GM12878 (cell line): ENCODE results near the gene CHRNG. TPM values are rescaled to one million over a fixed set of nuclear protein-coding genes. Genes with fewer than 3 reads are reported as not detected.

Experiments used
- ATAC-seq: fragments of 200-7000 bp; cut with Tn5 transposase; 3 replicates; pipeline ENCODE4 v1.9.1; 2020; ENCODE audit warnings: mild to moderate bottlenecking, moderate library complexity
- BruUV-seq: library from RNA; stranded (reverse); fragments of 400-500 nt; replicated peaks from 2 replicates; lab custom pipeline; 2021; lab: Mats Ljungman, UMichigan
- CTCF ChIA-PET: fragments of 300-600 bp; sonication (Branson Sonifier 250); formaldehyde crosslinking; extraction: SDS; loops from one replicate; lab custom pipeline; 2021; ENCODE audit warnings: inconsistent platforms; lab: Yijun Ruan, JAX
- POLR2A ChIA-PET: fragments of 350-600 bp; formaldehyde crosslinking; extraction: SDS; loops from one replicate; lab custom pipeline; 2021; ENCODE audit warnings: inconsistent platforms; lab: Charles Lee
- RAD21 ChIA-PET: fragments of 300-600 bp; sonication (Branson Sonifier 250); formaldehyde crosslinking; loops from one replicate; lab custom pipeline; 2023; ENCODE audit warnings: antibody characterized with exemption; ENCODE audit not compliant: unreplicated experiment; lab: Charles Lee
- SMC1A ChIA-PET: fragments of 300-600 bp; sonication (Branson Sonifier 250); formaldehyde crosslinking; loops from one replicate; lab custom pipeline; 2023; ENCODE audit not compliant: unreplicated experiment, uncharacterized antibody; lab: Charles Lee
- DNase-seq: peaks from one replicate; pipeline ENCODE4 v3.0.0-alpha.2; 2011; ENCODE audit warnings: low read depth, low spot score
- FAIRE-seq: peaks from 3 replicates; lab custom pipeline; 2011; peaks lifted over from hg19 to GRCh38; lab: Jason Lieb, UNC
- H2AFZ ChIP-seq: 2 replicates; pipeline ENCODE4 v1.6.0; 2011; ENCODE audit warnings: low read depth, low read length, control low read depth; ENCODE audit not compliant: control insufficient read depth
- H3K27ac ChIP-seq: 2 replicates; pipeline ENCODE4 v1.5.1; 2011; ENCODE audit warnings: control low read depth; ENCODE audit not compliant: control insufficient read depth, insufficient read depth
- H3K27me3 ChIP-seq, 2 experiments: replicated peaks in 1 of 2; 2 replicates each; pipeline versions ENCODE4 v1.6.0 to v1.6.1; 2011; ENCODE audit warnings: low read length in 1 of 2; ENCODE audit not compliant: control insufficient read depth in 2 of 2, insufficient read depth in 2 of 2
- H3K36me3 ChIP-seq, 2 experiments: 2 replicates each; pipeline ENCODE4 v1.5.1; 2011; ENCODE audit warnings: low read length in 1 of 2; ENCODE audit not compliant: control insufficient read depth in 2 of 2, insufficient read depth in 2 of 2
- H3K4me1 ChIP-seq: 2 replicates; pipeline ENCODE4 v1.6.1; 2011; ENCODE audit warnings: mild to moderate bottlenecking, low read length, moderate library complexity, mixed read lengths; ENCODE audit not compliant: control insufficient read depth, insufficient read depth
- H3K4me2 ChIP-seq: 2 replicates; pipeline ENCODE4 v1.6.0; 2011; ENCODE audit warnings: control low read depth; ENCODE audit not compliant: control insufficient read depth, insufficient read depth
- H3K4me3 ChIP-seq: fragments of 200-600 bp; sonication (generic); 2 replicates; pipeline ENCODE4 v1.5.1; 2016
- H3K79me2 ChIP-seq: 2 replicates; pipeline ENCODE4 v1.6.0; 2011; ENCODE audit warnings: low read length; ENCODE audit not compliant: control insufficient read depth, insufficient read depth
- H3K9ac ChIP-seq: 2 replicates; pipeline ENCODE4 v1.8.0; 2011; ENCODE audit warnings: low read length, control low read depth, mixed read lengths; ENCODE audit not compliant: control insufficient read depth, insufficient read depth
- H3K9me3 ChIP-seq: replicated peaks from 3 replicates; pipeline ENCODE4 v1.5.1; 2011; ENCODE audit warnings: mild to moderate bottlenecking, low read length; ENCODE audit not compliant: control insufficient read depth, insufficient read depth
- H4K20me1 ChIP-seq: 2 replicates; pipeline ENCODE4 v1.6.0; 2011; ENCODE audit not compliant: control insufficient read depth, insufficient read depth
- EED ChIP-seq: sonication (generic); IDR thresholded peaks from 2 replicates; pipeline ENCODE4 v1.6.1; 2016; ENCODE audit warnings: antibody characterized with exemption, low read depth
- ELK1 ChIP-seq: IDR thresholded peaks from 2 replicates; pipeline ENCODE4 v1.6.1; 2012; ENCODE audit warnings: low read depth, low read length, improper control_type of control experiment
- HCFC1 ChIP-seq: fragments of 150-350 bp; IDR thresholded peaks from 2 replicates; pipeline ENCODE4 v1.6.1; 2014; ENCODE audit warnings: low read length
- KAT2A ChIP-seq: conservative IDR thresholded peaks from 2 replicates; pipeline ENCODE4 v1.6.1; 2011; ENCODE audit warnings: low read depth, low read length; ENCODE audit not compliant: control insufficient read depth
- MEF2A ChIP-seq: IDR thresholded peaks from 2 replicates; pipeline ENCODE4 v1.6.1; 2011; ENCODE audit warnings: low read depth, mild to moderate bottlenecking, low read length, moderate library complexity; ENCODE audit not compliant: insufficient read depth
- MTA2 ChIP-seq: fragments of 450-650 bp; IDR thresholded peaks from 2 replicates; pipeline ENCODE4 v1.6.1; 2016; ENCODE audit warnings: low read depth, mild to moderate bottlenecking, moderate library complexity
- NFXL1 ChIP-seq: fragments of 450-650 bp; IDR thresholded peaks from 2 replicates; pipeline ENCODE4 v1.6.1; 2017; ENCODE audit warnings: antibody characterized with exemption, mild to moderate bottlenecking, borderline replicate concordance
- NFYB ChIP-seq: IDR thresholded peaks from 2 replicates; pipeline ENCODE4 v1.6.1; 2011; ENCODE audit warnings: low read depth, mild to moderate bottlenecking, low read length, improper control_type of control experiment, moderate library complexity; ENCODE audit not compliant: insufficient read depth
- SMC3 ChIP-seq: IDR thresholded peaks from 2 replicates; pipeline ENCODE4 v1.6.1; 2011; ENCODE audit warnings: low read length, improper control_type of control experiment, borderline replicate concordance
- STAT1 ChIP-seq: fragments of 450-650 bp; conservative IDR thresholded peaks from 2 replicates; pipeline ENCODE4 v1.6.1; 2014; ENCODE audit warnings: antibody characterized with exemption, mild to moderate bottlenecking
- TCF12 ChIP-seq: IDR thresholded peaks from 2 replicates; pipeline ENCODE4 v1.6.1; 2011; ENCODE audit warnings: low read depth, mild to moderate bottlenecking, low read length
- ZNF217 ChIP-seq: fragments of 450-650 bp; IDR thresholded peaks from 2 replicates; pipeline ENCODE4 v1.6.1; 2017; ENCODE audit warnings: antibody characterized with exemption, mild to moderate bottlenecking
- WGBS: methylation state at CpG from one replicate; pipeline ENCODE4 v1.1.6; 2016; ENCODE audit warnings: low lambda C conversion rate; ENCODE audit not compliant: insufficient replicate concordance, insufficient coverage; ENCODE audit errors: missing lambda C conversion rate; 5-methylcytosine and 5-hydroxymethylcytosine counted together
- in situ Hi-C: fragments of 300-500 bp; cut with MboI; formaldehyde crosslinking; loops from 9 replicates; pipeline ENCODE4 v1.14.3; 2018; ENCODE audit warnings: mixed read lengths
- intact Hi-C: fragments of 100-400 bp; cut with micrococcal nuclease; formaldehyde crosslinking; loops from one replicate; pipeline ENCODE4 v1.14.2; 2022; ENCODE audit not compliant: unreplicated experiment
- polyA plus RNA-seq, 11 experiments: library from polyadenylated mRNA; depleted of rRNA in 4 of 11; unstranded in 6 of 11; stranded (reverse) in 5 of 11; fragments of >200 nt; fragmentation: Nextera tagmentation in 4 of 11; fragmentation: Illumina TruSeq in 1 of 11; extraction: Ambion mirVana in 4 of 11; extraction: Trizol in 1 of 11; gene quantifications; 1 replicate in 1 of 11; 2 replicates in 10 of 11; pipeline versions ENCODE4 v1.2.1 to v1.2.3, GENCODE V29; 2011 to 2016; ENCODE audit warnings: inconsistent platforms in 2 of 11, missing spikeins in 2 of 11, low read depth in 1 of 11
- total RNA-seq, 4 experiments: library from RNA; depleted of rRNA in 3 of 4; stranded (reverse); fragments of >200 nt in 3 of 4; fragmentation: Illumina TruSeq in 1 of 4; extraction: Trizol in 1 of 4; gene quantifications; 2 replicates each; pipeline versions ENCODE4 v1.2.1 to v1.2.3, GENCODE V29; 2013 to 2021
- TF ChIP-seq, protein P1 (sequence below): IDR thresholded peaks from 2 replicates; pipeline ENCODE4 v1.6.1; 2012; ENCODE audit warnings: low read depth, low read length, improper control_type of control experiment
- TF ChIP-seq, protein P2 (sequence below): IDR thresholded peaks from 2 replicates; pipeline ENCODE4 v1.6.1; 2011; ENCODE audit warnings: borderline replicate concordance, low read depth, mild to moderate bottlenecking, moderate library complexity, mixed read lengths, low read length; ENCODE audit not compliant: insufficient read depth; ENCODE audit errors: extremely low read length
- TF ChIP-seq, protein P3 (sequence below): IDR thresholded peaks from 2 replicates; pipeline ENCODE4 v1.6.1; 2012; ENCODE audit warnings: low read length, inconsistent platforms

The CHRNG gene
- total and polyA plus RNA-seq, 10 of the 15 experiments (the other 5 are each of a cell fraction or from before 2014, with no cell fraction given) = 0.17 TPM; not detected in 9

DNA sequence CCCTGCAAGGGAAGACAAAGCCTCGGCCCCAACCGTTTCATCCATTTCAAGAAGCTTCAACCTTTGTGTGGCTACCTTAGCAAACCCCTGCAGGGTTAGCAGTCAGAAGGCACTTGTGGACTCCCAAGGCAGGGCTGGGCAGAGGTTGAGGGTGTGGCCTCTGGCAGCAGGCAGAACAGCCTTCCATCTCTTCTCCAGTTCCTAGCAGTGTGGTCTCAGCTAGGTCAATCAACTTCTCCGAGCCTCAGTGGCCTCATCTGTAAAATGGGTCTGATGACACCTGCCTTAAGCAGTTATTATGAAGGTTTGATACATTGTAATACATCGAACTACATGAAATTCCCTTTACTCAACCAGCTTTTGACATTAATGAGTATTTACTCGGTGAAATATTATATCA, 26.1 kb upstream of the CHRNG start:
- 3% methylated on average over 5 of the region's 5 CpGs for WGBS
- Histone ChIP-seq H3K79me2 (no peaks in the 10 kb centered on the region), H3K36me3 (no peaks in the 10 kb centered on the region), H3K4me1 (no peaks in the 10 kb centered on the region), H3K4me3 (no peak overlapping the region), H3K27me3 (no peaks in the 10 kb centered on the region; a peak in 2 of 4 replicates), H3K9me3 (no peaks in the 10 kb centered on the region), H2AFZ (no peak overlapping the region), H3K4me2 (no peak overlapping the region), H3K9ac (no peak overlapping the region), H4K20me1 (no peaks in the 10 kb centered on the region), H3K27ac (no peak overlapping the region)
- no peak for FAIRE-seq
- BruUV-seq = no TSS peak
- ATAC-seq = no peak
- intact Hi-C loops (no loop called here), in situ Hi-C loops (no loop called here)
- no peak for DNase-seq
- TF ChIP-seq STAT1 (no peak), MTA2 (no peak), NFYB (no peak), KAT2A (no peak), SMC3 (no peak), MEF2A (no peak), HCFC1 (no peak), ELK1 (no peak), TCF12 (no peak), ZNF217 (no peak), EED (no peak), NFXL1 (no peak)
- TF ChIP-seq, protein P1, sequence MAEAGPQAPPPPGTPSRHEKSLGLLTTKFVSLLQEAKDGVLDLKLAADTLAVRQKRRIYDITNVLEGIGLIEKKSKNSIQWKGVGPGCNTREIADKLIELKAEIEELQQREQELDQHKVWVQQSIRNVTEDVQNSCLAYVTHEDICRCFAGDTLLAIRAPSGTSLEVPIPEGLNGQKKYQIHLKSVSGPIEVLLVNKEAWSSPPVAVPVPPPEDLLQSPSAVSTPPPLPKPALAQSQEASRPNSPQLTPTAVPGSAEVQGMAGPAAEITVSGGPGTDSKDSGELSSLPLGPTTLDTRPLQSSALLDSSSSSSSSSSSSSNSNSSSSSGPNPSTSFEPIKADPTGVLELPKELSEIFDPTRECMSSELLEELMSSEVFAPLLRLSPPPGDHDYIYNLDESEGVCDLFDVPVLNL = no peak
- TF ChIP-seq, protein P2, sequence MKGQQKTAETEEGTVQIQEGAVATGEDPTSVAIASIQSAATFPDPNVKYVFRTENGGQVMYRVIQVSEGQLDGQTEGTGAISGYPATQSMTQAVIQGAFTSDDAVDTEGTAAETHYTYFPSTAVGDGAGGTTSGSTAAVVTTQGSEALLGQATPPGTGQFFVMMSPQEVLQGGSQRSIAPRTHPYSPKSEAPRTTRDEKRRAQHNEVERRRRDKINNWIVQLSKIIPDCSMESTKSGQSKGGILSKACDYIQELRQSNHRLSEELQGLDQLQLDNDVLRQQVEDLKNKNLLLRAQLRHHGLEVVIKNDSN = no peak
- TF ChIP-seq, protein P3, sequence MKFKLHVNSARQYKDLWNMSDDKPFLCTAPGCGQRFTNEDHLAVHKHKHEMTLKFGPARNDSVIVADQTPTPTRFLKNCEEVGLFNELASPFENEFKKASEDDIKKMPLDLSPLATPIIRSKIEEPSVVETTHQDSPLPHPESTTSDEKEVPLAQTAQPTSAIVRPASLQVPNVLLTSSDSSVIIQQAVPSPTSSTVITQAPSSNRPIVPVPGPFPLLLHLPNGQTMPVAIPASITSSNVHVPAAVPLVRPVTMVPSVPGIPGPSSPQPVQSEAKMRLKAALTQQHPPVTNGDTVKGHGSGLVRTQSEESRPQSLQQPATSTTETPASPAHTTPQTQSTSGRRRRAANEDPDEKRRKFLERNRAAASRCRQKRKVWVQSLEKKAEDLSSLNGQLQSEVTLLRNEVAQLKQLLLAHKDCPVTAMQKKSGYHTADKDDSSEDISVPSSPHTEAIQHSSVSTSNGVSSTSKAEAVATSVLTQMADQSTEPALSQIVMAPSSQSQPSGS = no peak
- ChIA-PET SMC1A (no interaction called here), POLR2A (no interaction called here), CTCF (no interaction called here), RAD21 (no interaction called here)
